NCI-H1694 treated with DMSO at 0.1 percent for 48 hours (cell line): ENCODE data around the gene TAF10.

Source experiments
- DNase-seq: peaks from one replicate; lab custom pipeline; 2025; lab: John Stamatoyannopoulos, UW

Gene TAF10

DNA sequence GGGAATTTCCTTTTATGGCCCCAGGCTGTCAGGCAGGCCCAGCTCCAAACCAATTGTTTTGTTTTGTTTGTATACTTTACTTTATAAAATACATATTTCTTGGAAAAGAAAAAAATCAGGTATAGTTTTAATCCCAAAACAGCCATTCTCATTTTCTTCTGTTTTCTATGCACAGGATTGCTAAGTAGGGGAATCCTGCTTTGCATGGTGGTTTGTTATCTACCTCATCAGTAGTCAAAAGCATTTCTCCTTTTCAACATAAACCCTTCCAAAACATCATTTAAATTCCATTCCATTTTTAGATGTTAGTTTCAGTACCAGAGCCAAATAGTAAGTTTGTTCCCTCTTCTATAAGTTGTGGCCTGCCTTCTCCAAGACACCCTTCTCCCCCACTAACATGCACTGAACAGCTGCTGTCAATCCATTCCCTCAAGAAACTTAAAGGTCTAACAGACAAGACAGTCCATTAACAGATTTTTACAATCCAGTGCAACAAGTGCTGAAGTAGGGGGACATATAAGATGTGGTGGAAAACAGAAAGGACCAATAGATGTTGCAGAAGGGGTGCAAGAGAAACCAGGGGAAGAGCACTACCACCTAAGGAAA, 4.7 kb downstream of the TAF10 start:
- DNase-seq, result no peak

GRCh38 chr11:6606471-6607189, 5.4 kb downstream of the TAF10 start:
- no peak for DNase-seq

DNA sequence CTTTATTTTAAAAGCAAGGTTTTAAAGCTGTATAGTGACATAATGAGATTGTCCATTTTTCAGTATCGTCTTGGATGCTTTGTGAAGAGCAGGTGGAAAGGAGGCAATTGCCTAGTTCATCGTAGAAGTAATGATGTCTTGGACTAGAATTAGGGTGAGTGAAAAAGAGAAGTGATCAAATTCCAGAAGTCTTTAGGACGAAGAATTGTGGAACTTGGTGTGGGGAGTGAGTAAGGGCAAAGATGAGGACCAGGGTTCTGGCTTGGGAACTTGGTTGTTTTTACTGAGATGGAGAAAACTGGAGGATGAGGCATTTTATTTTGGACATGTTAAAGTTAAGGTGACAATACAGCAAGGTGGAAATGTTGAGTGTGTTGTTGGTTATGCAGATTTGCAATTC, 7.2 kb downstream of the TAF10 start:
- DNase-seq, result no peak

DNA sequence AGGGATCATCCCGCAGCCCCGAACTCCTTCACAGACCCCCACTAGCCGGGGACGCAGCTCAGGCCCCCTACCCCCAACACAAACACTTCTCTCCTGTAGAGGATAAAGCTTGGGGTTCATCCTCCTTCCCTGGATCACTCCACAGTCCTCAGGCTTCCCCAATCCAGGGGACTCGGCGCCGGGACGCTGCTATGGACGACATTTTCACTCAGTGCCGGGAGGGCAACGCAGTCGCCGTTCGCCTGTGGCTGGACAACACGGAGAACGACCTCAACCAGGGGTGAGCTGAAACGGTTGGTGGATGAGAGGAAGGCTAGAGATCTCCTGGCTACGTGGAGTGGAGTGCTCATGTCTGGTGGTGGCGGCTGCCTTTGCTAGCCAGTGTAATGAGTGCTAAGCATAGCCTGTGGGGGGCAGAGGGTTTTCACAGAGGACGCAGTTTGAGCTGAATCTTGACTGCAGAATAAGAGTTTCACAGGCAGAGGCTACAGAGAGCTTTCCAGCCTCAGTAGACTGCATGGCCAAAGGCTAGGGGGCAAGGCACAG, 7.9 kb downstream of the TAF10 start:
- peak; percentile 2 for DNase-seq

DNA sequence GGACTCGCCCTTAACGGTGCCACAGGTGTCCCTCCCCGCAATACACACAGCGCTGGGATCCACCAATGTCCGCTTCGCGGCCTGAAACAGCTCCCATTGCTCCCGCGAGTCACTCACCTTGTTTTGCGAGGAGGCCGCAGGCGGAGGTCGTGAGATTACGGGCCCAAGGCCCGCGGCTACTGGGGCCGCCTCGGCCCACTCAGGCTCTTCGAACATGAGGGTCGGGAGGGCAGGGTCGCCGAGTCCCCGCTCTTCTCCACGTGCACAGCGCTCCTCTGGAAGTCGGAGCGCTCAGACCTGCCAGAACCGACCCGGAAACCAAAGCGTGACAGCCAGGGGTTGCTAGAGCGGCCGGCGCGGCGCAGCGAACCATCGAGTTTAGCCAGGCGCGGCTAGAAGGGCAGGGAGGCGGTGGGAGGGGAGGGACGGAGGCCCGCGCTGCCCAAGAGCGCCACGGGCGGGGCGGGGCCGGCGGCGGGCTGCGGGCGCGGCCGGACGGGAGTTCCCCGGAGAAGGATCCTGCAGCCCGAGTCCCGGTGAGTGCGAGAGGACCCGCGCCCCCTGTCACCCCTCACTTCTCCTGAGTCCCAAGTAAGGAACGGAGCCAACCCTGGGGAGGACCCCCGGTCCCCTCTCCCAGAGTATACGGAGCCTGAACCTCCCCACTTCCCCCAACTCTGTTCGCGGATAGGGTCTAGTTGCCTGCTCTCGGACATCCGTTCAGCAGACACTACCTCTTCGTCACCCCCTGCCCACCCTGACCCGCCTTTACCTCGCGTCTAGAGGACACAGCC, 8.5 kb downstream of the TAF10 start, which contains the start of the genes ILK and RRP8:
Gene ILK (plus strand): TSS at position 488 of the 794 bp plus-strand sequence. CDS start 498 bp downstream, outside the sequence.
Gene RRP8 (minus strand): TSS at position 330 of the 794 bp plus-strand sequence. CDS start 114 bp downstream, at position 216.
- peak; percentile 24 for DNase-seq

- DNase-seq, result no peak
These were observed 9.7 kb downstream of the TAF10 start for GRCh38 chr11:6602096-6602940.

DNA sequence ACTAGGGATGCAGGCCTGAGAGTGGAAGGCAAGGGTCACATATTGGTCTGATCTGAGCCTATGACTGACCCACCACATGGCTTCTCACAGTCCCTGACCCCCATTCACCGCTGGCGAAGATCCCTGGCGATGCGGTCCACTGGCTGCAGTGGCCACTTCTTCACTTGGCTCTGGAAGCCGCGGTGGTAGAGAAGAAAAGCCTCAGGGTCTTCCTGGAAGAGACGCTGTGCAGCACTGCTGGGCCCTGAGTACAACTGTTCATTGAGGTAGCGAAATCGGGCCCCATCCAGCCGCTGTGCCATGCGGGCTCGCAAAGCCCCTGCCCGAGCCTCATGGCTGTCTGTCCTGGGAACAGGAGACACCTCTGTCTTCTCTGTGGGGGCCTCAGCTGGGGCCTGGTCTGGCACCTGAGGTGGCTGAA, 11.0 kb downstream of the TAF10 start:
- no peak for DNase-seq

- DNase-seq, result no peak
These were observed 12.1 kb downstream of the TAF10 start for GRCh38 chr11:6599881-6600390.

- DNase-seq, result no peak
These were observed 12.6 kb downstream of the TAF10 start for GRCh38 chr11:6599449-6599848.

- no peak for DNase-seq
These were observed 13.5 kb downstream of the TAF10 start for GRCh38 chr11:6598555-6598954.

DNA sequence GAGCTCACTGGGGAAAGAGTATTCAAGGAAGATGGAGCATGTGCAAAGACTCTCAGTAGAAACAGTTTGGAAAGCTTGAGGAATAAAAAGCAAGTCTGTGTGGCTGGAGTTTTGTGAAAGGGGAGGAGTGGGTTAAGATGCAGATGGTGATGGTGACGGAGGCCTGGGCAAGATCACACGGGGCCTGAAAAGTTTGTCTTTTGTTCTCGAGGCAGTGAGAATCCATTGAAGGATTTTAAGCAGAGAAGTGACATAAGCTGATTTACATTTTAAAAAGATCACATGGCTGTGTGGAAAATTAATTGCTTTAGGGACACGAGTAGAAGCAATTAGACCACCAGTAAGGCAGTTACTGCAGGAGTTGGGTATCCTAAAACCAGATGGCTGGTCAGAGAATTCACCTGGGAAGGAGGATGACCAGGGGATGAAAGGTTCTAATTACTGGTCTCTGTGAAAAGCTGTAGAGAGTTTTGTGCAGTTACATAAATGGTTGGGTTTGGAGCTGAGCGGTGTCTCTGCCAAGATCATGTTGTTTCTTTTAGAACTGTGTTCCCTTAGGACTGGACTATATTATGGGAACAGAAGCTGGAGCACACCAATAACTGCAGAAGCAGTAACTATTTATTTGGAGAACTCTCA, 15.7 kb downstream of the TAF10 start:
- no peak for DNase-seq

DNA sequence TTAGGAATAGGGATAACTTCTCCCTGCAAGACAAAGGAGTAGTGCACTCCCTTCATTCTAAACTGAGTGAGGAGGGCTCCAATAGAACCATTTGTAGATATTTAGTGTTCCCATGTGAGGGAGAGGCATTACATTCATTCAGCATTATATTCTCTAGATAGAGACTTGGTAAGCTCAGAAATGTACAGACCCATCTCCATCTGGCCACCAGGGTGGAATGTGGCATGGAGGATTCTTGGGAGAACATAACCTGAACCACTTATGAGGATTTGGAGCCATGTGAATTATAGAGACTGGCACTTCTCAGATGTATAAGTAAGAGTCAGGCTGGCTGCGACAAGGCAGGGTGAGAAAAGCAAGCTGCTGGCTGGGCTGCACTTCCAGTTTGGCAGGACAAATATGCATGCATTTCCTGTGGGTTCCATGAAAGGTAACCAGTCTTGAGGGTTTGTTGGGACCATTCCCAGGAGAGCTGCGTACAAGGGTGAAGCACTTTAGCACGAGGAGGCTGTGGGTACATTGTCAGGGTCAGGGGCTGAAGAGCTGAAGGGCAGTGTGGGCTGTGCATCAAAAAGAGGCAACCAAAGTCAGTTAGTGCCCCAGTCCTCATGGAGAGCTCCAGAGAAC, 17.8 kb downstream of the TAF10 start:
- no peak for DNase-seq

- DNase-seq, result no peak
These were observed 24.0 kb downstream of the TAF10 start for GRCh38 chr11:6588018-6588417.

- no peak for DNase-seq
These were observed 24.6 kb downstream of the TAF10 start for GRCh38 chr11:6587360-6587953.

DNA sequence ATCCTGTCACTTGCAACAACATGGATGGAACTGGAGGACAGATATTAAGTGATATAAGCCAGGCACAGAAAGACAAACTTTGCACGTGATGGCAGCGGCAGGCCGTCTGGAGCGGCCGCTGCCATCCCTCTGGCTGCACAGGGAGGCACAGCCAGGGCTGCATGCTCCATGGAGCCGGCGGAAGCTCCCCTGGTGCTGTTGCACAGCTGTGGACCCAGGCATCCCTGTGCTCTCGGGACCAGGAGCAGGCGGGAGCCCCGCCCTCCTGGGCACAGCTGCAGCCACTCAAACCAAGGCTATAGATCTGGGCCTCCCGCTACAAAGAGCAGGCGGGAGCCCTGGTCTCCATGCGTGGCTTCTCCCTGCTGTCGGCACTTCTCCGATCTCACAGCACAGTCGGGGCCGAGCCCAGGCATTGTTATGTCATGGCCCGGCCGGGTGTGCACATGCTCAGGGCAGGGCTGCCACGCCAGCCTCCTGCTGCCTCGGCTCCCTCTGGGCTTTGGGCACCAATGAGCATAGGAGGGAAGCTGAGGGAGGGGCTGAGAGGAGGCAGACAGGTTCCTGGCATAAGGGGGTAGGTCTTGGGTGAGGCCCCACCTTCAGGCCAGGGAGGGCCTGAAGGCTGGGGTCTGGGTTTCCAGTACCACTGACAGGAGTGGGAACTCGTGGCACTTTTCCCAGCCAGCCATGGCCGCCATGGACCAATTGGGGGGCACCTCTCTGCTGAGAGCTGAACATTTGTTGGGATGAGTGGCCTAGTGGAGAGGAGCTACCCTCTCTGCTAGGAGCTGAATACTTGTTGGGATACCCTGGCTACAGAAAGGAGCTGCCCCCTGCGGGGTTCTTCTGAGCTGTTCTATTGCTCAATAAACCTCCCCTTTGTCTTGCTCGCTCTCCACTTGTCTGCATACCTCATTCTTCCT, 25.3 kb downstream of the TAF10 start:
- no peak for DNase-seq

DNA sequence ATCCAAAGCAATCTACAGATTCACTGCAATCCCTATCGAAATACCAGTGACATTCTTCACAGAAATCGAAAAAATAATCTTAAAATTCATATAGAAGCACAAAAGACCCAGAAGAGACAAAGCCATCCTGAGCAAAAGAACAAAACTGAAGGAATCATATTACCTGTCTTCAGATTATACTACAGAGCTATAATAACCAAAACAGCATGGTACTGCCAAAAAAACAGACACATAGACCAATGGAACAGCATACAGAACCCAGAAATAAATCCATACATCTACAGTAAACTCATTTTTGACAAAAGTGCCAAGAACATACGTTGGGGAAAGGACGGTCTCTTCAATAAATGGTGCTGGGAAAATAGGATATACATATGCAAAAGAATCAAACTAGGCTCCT, 27.5 kb downstream of the TAF10 start:
- DNase-seq, result no peak

- no peak for DNase-seq
These were observed 28.4 kb downstream of the TAF10 start for GRCh38 chr11:6583584-6583983.

DNA sequence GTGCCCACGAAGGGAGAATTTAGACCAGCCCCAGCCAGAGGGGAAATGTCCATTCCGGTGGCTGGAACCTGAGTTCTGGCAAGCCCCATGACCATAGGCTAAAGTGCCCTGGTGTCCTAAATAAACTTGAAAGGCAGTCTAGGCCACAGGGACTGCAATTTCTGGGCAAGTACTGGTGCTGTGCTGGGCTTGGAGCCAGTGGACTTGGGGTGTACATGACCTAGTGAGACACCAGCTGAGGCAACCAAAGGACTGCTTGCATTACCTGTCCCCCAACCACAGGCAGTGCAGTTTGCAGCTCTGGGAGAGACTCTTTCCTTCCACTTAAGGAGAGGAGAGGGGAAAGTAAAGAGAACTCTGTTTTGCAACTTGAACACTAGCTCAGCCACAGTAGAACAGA, 32.3 kb downstream of the TAF10 start:
- DNase-seq, result no peak

- no peak for DNase-seq
These were observed 33.9 kb downstream of the TAF10 start for GRCh38 chr11:6578134-6578533.
